Upper lobe of left lung (tissue), 6 donors: Measurements from ENCODE around the gene PLPPR3. TPM values are rescaled to one million over a fixed set of nuclear protein-coding genes. Genes with fewer than 3 reads are reported as not detected.

Experiments
- ATAC-seq, 2 donors: fragments of 200-7000 bp; cut with Tn5 transposase; one replicate each; pipeline ENCODE4 v1.9.1; 2022; ENCODE audit warnings: mild to moderate bottlenecking in 2 of 2, moderate library complexity in 2 of 2; ENCODE audit not compliant: low FRiP score in 2 of 2
- DNase-seq, 2 donors: peaks; one replicate each; pipeline ENCODE4 v3.0.0-alpha.2; 2019 to 2020
- H3K27ac ChIP-seq, 4 donors: fragments of 200-600 bp; sonication (generic); one replicate each; pipeline ENCODE4 v1.5.1; 2016 to 2019
- H3K27me3 ChIP-seq, 4 donors: fragments of 200-600 bp; sonication (generic); one replicate each; pipeline ENCODE4 v1.5.1; 2017 to 2019
- H3K36me3 ChIP-seq, 4 donors: fragments of 200-600 bp; sonication (generic); one replicate each; pipeline ENCODE4 v1.5.1; 2016 to 2019
- H3K4me1 ChIP-seq, 4 donors: fragments of 200-600 bp; sonication (generic); one replicate each; pipeline ENCODE4 v1.5.1; 2018 to 2019
- H3K4me3 ChIP-seq, 4 donors: fragments of 200-600 bp; sonication (generic); one replicate each; pipeline ENCODE4 v1.5.1; 2017 to 2019; ENCODE audit warnings: mild to moderate bottlenecking in 2 of 4, moderate library complexity in 1 of 4
- H3K9me3 ChIP-seq, 4 donors: fragments of 200-600 bp; sonication (generic); one replicate each; pipeline ENCODE4 v1.5.1; 2018 to 2019
- EP300 ChIP-seq, 4 donors: sonication (generic); formaldehyde crosslinking; IDR thresholded peaks; one replicate each; pipeline ENCODE4 v1.5.1; 2017; ENCODE audit warnings: antibody characterized with exemption in 4 of 4, control low read depth in 2 of 4
- POLR2A ChIP-seq, 4 donors: fragments of 450-650 bp; IDR thresholded peaks; one replicate each; pipeline ENCODE4 v1.5.1; 2016 to 2017; ENCODE audit warnings: antibody characterized with exemption in 4 of 4, mild to moderate bottlenecking in 2 of 4
- POLR2AphosphoS5 ChIP-seq, 2 donors: sonication (generic); formaldehyde crosslinking; IDR thresholded peaks; one replicate each; pipeline ENCODE4 v1.5.1; 2017; ENCODE audit warnings: antibody characterized with exemption in 2 of 2
- WGBS, 2 donors: methylation state at CpG; one replicate each; pipeline ENCODE4 v1.1.5; 2017 to 2018; 5-methylcytosine and 5-hydroxymethylcytosine counted together
- total RNA-seq, 6 donors: library from RNA; depleted of rRNA in 4 of 6; stranded (reverse); fragments of >200 nt in 4 of 6; gene quantifications; one replicate each; pipeline versions ENCODE4 v1.1.0 to v1.2.1, GENCODE V29; 2016 to 2021
- TF ChIP-seq, protein P1 (sequence below), 6 experiments: fragments of 450-650 bp in 4 of 6; fragments of 200-600 bp in 2 of 6; sonication (generic) in 2 of 6; IDR thresholded peaks; one replicate each; pipeline ENCODE4 v1.5.1; 2016 to 2019; ENCODE audit warnings: antibody characterized with exemption in 6 of 6
- donor health status: DM: no; HTN: no; CAD: no; lungs with moderate emphysema.
- donor health status: DM: no; HTN: yes; CAD: no; lungs with severe emphysema.

Gene PLPPR3
- total RNA-seq, 6 donors from 2014 or later = 0.63 to 14.2 (median 5.6) TPM

DNA sequence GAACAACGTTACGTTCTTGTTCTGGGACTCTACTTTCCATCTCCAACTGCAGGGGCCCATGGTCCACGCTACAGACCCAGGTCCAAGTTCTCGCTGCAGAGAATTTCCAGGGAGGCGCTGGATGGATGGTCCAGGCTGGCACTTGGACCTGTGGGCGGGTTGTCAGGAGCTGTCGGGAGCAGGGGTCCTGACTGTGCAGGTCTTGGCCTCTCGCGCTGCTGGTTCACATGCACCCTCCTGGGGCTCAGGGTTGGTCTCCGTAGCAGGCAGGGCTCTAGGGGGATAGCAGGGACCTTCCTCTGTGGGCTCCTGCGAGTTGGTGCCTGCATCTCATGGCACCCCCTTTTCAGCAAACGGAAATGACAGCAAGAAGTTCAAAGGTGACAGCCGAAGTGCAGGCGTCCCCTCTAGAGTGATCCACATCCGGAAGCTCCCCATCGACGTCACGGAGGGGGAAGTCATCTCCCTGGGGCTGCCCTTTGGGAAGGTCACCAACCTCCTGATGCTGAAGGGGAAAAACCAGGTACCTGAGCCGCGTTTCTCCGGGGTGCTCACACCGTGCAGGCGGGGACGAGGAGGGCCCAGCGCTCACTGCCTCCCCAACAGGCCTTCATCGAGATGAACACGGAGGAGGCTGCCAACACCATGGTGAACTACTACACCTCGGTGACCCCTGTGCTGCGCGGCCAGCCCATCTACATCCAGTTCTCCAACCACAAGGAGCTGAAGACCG lies 17.9 kb downstream of the PLPPR3 start:
- WGBS, 2 donors = 84 to 85% methylated on average over 16 to 30 of the region's 31 CpGs
- no peak for DNase-seq
- peaks cover 53 to 96% (median 74%) of the 10 kb centered on the region in 4 donors for H3K36me3 ChIP-seq
- no peak for ATAC-seq
- peaks cover 45 to 63% (median 49%) of the 10 kb centered on the region in 4 donors for H3K4me1 ChIP-seq
- H3K27me3 ChIP-seq = no peaks in the 10 kb centered on the region
- no peak overlapping the region for H3K4me3 ChIP-seq
- TF ChIP-seq, protein P1, sequence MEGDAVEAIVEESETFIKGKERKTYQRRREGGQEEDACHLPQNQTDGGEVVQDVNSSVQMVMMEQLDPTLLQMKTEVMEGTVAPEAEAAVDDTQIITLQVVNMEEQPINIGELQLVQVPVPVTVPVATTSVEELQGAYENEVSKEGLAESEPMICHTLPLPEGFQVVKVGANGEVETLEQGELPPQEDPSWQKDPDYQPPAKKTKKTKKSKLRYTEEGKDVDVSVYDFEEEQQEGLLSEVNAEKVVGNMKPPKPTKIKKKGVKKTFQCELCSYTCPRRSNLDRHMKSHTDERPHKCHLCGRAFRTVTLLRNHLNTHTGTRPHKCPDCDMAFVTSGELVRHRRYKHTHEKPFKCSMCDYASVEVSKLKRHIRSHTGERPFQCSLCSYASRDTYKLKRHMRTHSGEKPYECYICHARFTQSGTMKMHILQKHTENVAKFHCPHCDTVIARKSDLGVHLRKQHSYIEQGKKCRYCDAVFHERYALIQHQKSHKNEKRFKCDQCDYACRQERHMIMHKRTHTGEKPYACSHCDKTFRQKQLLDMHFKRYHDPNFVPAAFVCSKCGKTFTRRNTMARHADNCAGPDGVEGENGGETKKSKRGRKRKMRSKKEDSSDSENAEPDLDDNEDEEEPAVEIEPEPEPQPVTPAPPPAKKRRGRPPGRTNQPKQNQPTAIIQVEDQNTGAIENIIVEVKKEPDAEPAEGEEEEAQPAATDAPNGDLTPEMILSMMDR (IDR thresholded peaks at IDR 0.05) = no peak
- no peak for TF ChIP-seq POLR2A (IDR thresholded peaks at IDR 0.05)
- no peak for TF ChIP-seq POLR2AphosphoS5 (IDR thresholded peaks at IDR 0.05)
- no peak for TF ChIP-seq EP300 (IDR thresholded peaks at IDR 0.05)
- H3K9me3 ChIP-seq = no peaks in the 10 kb centered on the region
- H3K27ac ChIP-seq = no peak overlapping the region

DNA sequence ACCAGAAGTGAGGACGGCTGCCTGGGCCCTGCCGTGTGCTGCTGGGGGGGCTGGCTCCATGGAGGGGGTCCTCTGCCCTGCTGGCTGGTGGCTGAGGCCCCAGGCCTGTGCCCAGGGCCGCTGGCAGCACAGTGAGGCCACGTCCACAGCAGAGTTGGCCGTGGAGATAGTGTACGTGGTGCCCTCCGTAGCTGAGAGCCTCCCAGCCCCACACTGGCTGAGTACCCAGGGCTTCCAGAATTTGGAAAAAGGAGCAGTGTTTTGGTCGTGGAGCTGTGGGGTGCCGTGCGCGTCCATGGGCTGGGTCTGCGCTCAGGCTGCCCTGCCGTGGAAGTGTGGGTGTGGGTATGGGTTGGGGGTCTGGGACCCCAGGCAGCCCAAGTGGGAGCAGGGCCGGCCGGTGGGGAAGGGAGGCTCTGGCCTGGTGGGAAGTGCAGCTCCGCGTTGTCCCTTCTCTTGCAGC lies 18.6 kb downstream of the PLPPR3 start:
- Histone ChIP-seq H3K9me3 (no peaks in the 10 kb centered on the region), H3K4me3 (peak overlapping the region in 1 of 4 donors; percentile 88), H3K4me1 (peaks cover 47 to 70% (median 55%) of the 10 kb centered on the region in 4 donors), H3K36me3 (peaks cover 46 to 95% (median 67%) of the 10 kb centered on the region in 4 donors), H3K27ac (peak overlapping the region in 3 of 4 donors; percentile 39 to 100 (median 95)), H3K27me3 (no peaks in the 10 kb centered on the region)
- ATAC-seq (no peak), DNase-seq (peak in 1 of 2 donors; percentile 76)
- 81 to 86% methylated on average over 15 of the region's 17 CpGs for WGBS, 2 donors
- no peak for TF ChIP-seq EP300 (IDR thresholded peaks at IDR 0.05)
- TF ChIP-seq POLR2A (IDR thresholded peaks at IDR 0.05) = no peak
- TF ChIP-seq, protein P1 (IDR thresholded peaks at IDR 0.05) = no peak
- no peak for TF ChIP-seq POLR2AphosphoS5 (IDR thresholded peaks at IDR 0.05)

DNA sequence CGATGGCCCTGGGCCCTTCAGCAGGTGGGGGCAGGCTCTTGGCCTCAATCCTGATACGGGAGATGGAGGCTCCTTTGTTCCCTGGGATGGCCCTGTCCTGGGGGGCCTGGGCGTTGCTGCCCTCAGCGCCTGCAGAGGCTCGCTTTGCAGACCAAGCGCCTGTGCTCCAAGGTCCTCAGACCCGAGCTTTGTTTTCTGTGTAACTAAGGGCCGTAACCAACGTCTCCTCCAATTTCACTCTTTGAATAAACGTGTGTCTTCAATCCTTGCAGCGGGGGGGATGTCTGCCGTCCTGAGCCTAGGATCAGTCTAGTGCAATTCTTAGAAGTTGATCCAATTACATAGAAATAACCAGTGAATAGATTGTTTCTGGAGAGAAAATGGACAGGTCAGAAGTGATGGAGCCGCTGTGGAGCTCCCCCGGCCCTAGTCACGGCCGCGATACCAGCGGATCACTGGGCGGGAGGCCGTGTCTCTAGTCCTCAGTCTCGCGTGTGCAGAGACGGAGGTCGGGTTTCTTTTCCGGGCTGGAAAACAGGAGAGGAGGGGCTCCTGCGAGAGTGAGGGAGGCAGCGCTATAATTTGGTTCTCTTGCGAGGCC lies 19.2 kb downstream of the PLPPR3 start:
- H3K4me3 ChIP-seq = peak overlapping the region in 1 of 4 donors; percentile 88
- H3K36me3 ChIP-seq = peaks cover 41 to 89% (median 62%) of the 10 kb centered on the region in 4 donors
- no peaks in the 10 kb centered on the region for H3K9me3 ChIP-seq
- TF ChIP-seq, protein P1 (IDR thresholded peaks at IDR 0.05) = no peak
- TF ChIP-seq POLR2AphosphoS5 (IDR thresholded peaks at IDR 0.05) (no peak), EP300 (IDR thresholded peaks at IDR 0.05) (no peak), POLR2A (IDR thresholded peaks at IDR 0.05) (no peak)
- H3K4me1 ChIP-seq = peaks cover 47 to 68% (median 56%) of the 10 kb centered on the region in 4 donors
- H3K27ac ChIP-seq = peak overlapping the region; percentile 39 to 100 (median 97)
- no peaks in the 10 kb centered on the region for H3K27me3 ChIP-seq
- DNase-seq = no peak
- no peak for ATAC-seq
- WGBS, 2 donors = 37 to 55% methylated on average over 25 to 28 of the region's 28 CpGs

DNA sequence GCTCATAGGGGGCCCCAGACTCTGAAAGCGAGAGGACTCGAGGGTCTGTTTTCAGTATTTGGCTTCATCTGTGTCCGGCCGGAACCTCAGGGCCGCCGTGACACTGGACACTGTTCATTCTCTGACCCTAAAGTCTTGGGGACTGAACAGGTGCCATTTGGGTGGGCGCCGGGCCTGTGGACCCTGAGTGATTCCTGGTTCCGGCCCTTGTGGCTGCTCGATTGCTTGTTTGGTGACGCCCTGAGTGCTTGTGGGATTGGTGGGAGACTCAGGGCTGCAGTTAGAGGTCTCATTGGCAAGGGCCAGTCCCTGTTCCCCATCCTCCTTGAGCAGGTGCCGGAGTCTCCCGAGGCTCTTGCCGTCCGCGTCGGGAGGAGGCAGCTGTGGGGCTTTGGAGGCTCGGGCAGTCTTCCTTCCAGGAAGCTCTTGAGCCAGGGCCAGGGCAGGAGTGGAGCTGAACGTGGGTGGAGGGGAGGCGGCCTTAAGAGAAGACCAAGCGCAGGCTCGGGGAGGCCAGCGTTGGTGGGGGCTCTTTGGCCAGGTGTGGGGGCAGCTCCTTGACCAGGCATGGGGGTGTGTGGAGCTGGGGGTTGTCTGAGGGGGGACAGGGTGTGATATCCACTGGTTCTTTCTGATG lies 19.8 kb downstream of the PLPPR3 start:
- Histone ChIP-seq H3K9me3 (no peaks in the 10 kb centered on the region), H3K4me3 (peak overlapping the region in 3 of 4 donors; percentile 88 to 98 (median 96)), H3K36me3 (peaks cover 34 to 83% (median 55%) of the 10 kb centered on the region in 4 donors), H3K27me3 (no peaks in the 10 kb centered on the region), H3K27ac (peak overlapping the region; percentile 95 to 100 (median 98)), H3K4me1 (peaks cover 47 to 62% (median 56%) of the 10 kb centered on the region in 4 donors)
- TF ChIP-seq, protein P1 (IDR thresholded peaks at IDR 0.05) = no peak
- no peak for TF ChIP-seq EP300 (IDR thresholded peaks at IDR 0.05)
- no peak for TF ChIP-seq POLR2A (IDR thresholded peaks at IDR 0.05)
- peak; percentile 14 to 35 for TF ChIP-seq POLR2AphosphoS5 (IDR thresholded peaks at IDR 0.05)
- 32 to 35% methylated on average over 12 to 23 of the region's 23 CpGs for WGBS, 2 donors
- DNase-seq = peak; percentile 73 to 74
- ATAC-seq = peak in 1 of 2 donors; percentile 28
